ENCODE measurements around the gene DNAJC6.
"Not testable (repeated sequence)": the region's sequence is repeated elsewhere in the genome, so short reads cannot be mapped to it uniquely, and the experiment has no call there.

Gene DNAJC6

DNA sequence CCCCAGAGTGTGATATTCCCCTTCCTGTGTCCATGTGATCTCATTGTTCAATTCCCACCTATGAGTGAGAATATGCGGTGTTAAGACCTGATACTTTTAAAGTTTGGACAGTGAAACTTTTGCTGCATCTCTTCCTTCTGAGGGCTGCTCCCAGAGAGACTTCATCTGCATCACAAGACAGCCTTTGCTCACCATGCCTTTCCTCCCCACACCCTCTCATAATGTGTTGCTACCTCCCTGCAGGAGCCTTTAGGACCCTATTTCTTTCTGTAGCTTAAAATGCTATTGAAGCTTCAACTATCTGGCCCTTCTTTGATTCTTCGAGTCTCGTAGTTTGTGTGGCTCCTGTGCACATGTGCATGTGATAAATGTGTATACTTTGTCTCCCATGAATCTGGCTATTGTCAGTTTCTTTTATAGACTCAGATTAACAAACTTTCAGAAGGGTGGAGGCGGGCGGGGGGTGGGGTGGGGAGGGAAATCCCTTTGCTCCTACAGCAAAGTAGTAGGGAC, 134.8 kb downstream of the DNAJC6 start:
- Histone ChIP-seq H3K4me3 (no peak overlapping the region), H3K27ac (no peak overlapping the region)
- no peak for DNase-seq (ENCODE audit: low spot score)
- TF ChIP-seq, protein P1, sequence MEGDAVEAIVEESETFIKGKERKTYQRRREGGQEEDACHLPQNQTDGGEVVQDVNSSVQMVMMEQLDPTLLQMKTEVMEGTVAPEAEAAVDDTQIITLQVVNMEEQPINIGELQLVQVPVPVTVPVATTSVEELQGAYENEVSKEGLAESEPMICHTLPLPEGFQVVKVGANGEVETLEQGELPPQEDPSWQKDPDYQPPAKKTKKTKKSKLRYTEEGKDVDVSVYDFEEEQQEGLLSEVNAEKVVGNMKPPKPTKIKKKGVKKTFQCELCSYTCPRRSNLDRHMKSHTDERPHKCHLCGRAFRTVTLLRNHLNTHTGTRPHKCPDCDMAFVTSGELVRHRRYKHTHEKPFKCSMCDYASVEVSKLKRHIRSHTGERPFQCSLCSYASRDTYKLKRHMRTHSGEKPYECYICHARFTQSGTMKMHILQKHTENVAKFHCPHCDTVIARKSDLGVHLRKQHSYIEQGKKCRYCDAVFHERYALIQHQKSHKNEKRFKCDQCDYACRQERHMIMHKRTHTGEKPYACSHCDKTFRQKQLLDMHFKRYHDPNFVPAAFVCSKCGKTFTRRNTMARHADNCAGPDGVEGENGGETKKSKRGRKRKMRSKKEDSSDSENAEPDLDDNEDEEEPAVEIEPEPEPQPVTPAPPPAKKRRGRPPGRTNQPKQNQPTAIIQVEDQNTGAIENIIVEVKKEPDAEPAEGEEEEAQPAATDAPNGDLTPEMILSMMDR (IDR thresholded peaks at IDR 0.05), result no peak

- H3K4me3 ChIP-seq, result no peak overlapping the region
- no peak overlapping the region for H3K27ac ChIP-seq
- DNase-seq (ENCODE audit: low spot score), result no peak
- TF ChIP-seq, protein P1 (IDR thresholded peaks at IDR 0.05), result no peak
Observed at GRCh38 chr1:65445837-65446236, 136.5 kb downstream of the DNAJC6 start.

GRCh38 chr1:65449214-65449823, 140.0 kb downstream of the DNAJC6 start:
- Histone ChIP-seq H3K4me3 (no peak overlapping the region), H3K27ac (no peak overlapping the region)
- TF ChIP-seq, protein P1 (IDR thresholded peaks at IDR 0.05), result no peak
- DNase-seq (ENCODE audit: low spot score), result no peak

- not testable (repeated sequence) for DNase-seq (ENCODE audit: low spot score); H3K4me3 ChIP-seq; H3K27ac ChIP-seq
Observed at GRCh38 chr1:65455678-65456077, 146.3 kb downstream of the DNAJC6 start.

- TF ChIP-seq, protein P1 (IDR thresholded peaks at IDR 0.05), result no peak
- no peak for DNase-seq (ENCODE audit: low spot score)
- Histone ChIP-seq H3K4me3 (no peak overlapping the region), H3K27ac (no peak overlapping the region)
Observed at GRCh38 chr1:65456481-65456880, 147.1 kb downstream of the DNAJC6 start.

DNA sequence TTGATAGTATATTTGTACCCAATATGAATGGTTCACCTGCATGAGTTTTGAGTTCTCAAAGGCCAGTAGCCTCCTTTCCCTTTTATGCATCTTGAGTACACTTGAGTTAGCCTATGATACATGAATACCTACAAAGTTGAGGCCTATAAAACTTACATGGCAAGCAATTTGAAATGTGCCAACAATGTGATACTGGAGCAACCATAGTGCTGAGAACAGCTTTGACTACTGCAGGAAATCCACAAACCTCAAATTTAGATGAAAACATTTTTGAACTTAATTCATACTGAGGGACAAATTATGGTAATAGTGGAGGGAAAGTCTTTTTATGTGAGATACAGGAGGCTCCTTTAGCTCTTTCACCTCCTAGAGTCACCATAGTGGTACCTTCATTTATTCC, 148.5 kb downstream of the DNAJC6 start:
- DNase-seq (ENCODE audit: low spot score), result no peak
- Histone ChIP-seq H3K4me3 (no peak overlapping the region), H3K27ac (no peak overlapping the region)
- TF ChIP-seq, protein P1 (IDR thresholded peaks at IDR 0.05), result no peak

- H3K27ac ChIP-seq, result no peak overlapping the region
- no peak for DNase-seq (ENCODE audit: low spot score)
- TF ChIP-seq, protein P1 (IDR thresholded peaks at IDR 0.05), result no peak
- H3K4me3 ChIP-seq, result no peak overlapping the region
Observed at GRCh38 chr1:65458730-65459396, 149.5 kb downstream of the DNAJC6 start.
